Right lobe of liver (tissue), 4 donors: ENCODE data around the gene TBC1D10A.

Experiments used
- POLR2A ChIP-seq: fragments of 450-650 bp; IDR thresholded peaks from one replicate; pipeline ENCODE4 v1.6.1; 2017; ENCODE audit warnings: antibody characterized with exemption, mild to moderate bottlenecking
- TF ChIP-seq, protein P1 (sequence below), 4 donors: fragments of 200-600 bp in 3 of 4; fragments of 450-650 bp in 1 of 4; IDR thresholded peaks; one replicate each; pipeline versions ENCODE4 v1.5.1 to v1.8.0; 2016 to 2022; ENCODE audit warnings: antibody characterized with exemption in 4 of 4, mild to moderate bottlenecking in 2 of 4
- donor health status: DM: no; HTN: no; CAD: no.
- donor health status: DM: no; HTN: no; CAD: no.
- donor health status: DM: no; HTN: yes; CAD: no.

DNA sequence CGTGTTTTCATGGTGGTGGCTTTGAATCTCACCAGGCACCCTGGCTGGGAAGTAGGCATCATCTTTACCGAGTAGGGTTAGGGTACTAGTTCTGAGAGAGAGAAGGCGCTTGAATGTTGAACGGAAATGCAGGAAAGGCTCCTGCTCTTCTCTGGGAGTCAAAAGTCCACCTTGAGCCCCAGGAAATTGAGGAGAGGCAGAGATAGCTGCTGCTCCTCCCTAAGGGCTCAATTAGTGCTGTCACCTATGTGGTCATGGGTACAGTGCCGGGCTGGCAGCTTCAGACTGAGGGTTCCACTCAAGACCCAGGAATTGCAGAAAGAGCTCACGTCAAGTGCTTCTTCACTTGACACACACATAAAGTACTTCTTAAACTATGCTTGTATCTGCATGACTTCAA lies 31.8 kb upstream of the TBC1D10A start:
- TF ChIP-seq, protein P1, sequence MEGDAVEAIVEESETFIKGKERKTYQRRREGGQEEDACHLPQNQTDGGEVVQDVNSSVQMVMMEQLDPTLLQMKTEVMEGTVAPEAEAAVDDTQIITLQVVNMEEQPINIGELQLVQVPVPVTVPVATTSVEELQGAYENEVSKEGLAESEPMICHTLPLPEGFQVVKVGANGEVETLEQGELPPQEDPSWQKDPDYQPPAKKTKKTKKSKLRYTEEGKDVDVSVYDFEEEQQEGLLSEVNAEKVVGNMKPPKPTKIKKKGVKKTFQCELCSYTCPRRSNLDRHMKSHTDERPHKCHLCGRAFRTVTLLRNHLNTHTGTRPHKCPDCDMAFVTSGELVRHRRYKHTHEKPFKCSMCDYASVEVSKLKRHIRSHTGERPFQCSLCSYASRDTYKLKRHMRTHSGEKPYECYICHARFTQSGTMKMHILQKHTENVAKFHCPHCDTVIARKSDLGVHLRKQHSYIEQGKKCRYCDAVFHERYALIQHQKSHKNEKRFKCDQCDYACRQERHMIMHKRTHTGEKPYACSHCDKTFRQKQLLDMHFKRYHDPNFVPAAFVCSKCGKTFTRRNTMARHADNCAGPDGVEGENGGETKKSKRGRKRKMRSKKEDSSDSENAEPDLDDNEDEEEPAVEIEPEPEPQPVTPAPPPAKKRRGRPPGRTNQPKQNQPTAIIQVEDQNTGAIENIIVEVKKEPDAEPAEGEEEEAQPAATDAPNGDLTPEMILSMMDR (IDR thresholded peaks at IDR 0.05): no peak
- no peak for TF ChIP-seq POLR2A
